Astrocyte (in vitro differentiated cells and primary cell): ENCODE data around the gene TRMT61B.

ENCODE experiments used
- CTCF ChIP-seq: IDR thresholded peaks from 2 replicates; pipeline ENCODE4 v1.5.1; 2011; ENCODE audit warnings: low read depth, mild to moderate bottlenecking, inconsistent platforms, low read length, moderate library complexity; ENCODE audit not compliant: insufficient read depth
- EZH2 ChIP-seq: IDR thresholded peaks from 2 replicates; pipeline ENCODE4 v1.6.1; 2012; ENCODE audit warnings: mild to moderate bottlenecking, low read length, inconsistent platforms; ENCODE audit not compliant: insufficient read depth

GRCh38 chr2:28870146-28870891, at the start of gene TRMT61B:
- no peak for TF ChIP-seq CTCF
- TF ChIP-seq EZH2: no peak
